ENCODE results near the gene NT5DC1. TPM values are rescaled to one million over a fixed set of nuclear protein-coding genes. Genes with fewer than 3 reads are reported as not detected.

The NT5DC1 gene
- total and polyA plus RNA-seq, 10 of the 15 experiments (the other 5 are each of a cell fraction or from before 2014, with no cell fraction given), result 40.8 to 140 (median 66.8) TPM

GRCh38 chr6:116062496-116062895 is 38.2 kb upstream of the NT5DC1 start:
- Histone ChIP-seq H2AFZ (ENCODE audit: control insufficient read depth, low read depth, low read length) (no peak overlapping the region), H3K9me3 (replicated peaks; ENCODE audit: control insufficient read depth, insufficient read depth, low read length) (no peaks in the 10 kb centered on the region; the same call in 2 of the 3 replicates), H3K9ac (ENCODE audit: control insufficient read depth, insufficient read depth, low read length) (no peak overlapping the region), H3K4me1 (ENCODE audit: control insufficient read depth, insufficient read depth, low read length) (peaks cover 11% of the 10 kb centered on the region), H3K27me3 (replicated peaks in 1 of 2; ENCODE audit: control insufficient read depth in 2 of 2, insufficient read depth in 2 of 2, low read length in 1 of 2) (no peaks in the 10 kb centered on the region), H3K4me3 (no peak overlapping the region), H3K36me3 (ENCODE audit: control insufficient read depth in 2 of 2, insufficient read depth in 2 of 2, low read length in 1 of 2) (no peaks in the 10 kb centered on the region; a peak in 1 of 4 replicates), H3K4me2 (ENCODE audit: control insufficient read depth, insufficient read depth) (no peak overlapping the region), H3K79me2 (ENCODE audit: control insufficient read depth, insufficient read depth, low read length) (no peaks in the 10 kb centered on the region), H4K20me1 (ENCODE audit: control insufficient read depth, insufficient read depth) (no peaks in the 10 kb centered on the region), H3K27ac (ENCODE audit: control insufficient read depth, insufficient read depth) (no peak overlapping the region)
- in situ Hi-C loops (cut with MboI) (no loop called here), intact Hi-C loops (cut with micrococcal nuclease; ENCODE audit: unreplicated experiment) (loop anchor here (2.0 kb wide), 1 partner anchor 52 kb away; no protein-coding TSS in a partner anchor)
- POLR2A ChIA-PET, result interaction anchor here (0.6 to 1.2 kb wide), 2 partner anchors 11 to 46 kb away, joined by 3 to 4 read pairs; no protein-coding TSS in a partner anchor
- BruUV-seq (replicated peaks), result no TSS peak
- RAD21 ChIA-PET (ENCODE audit: unreplicated experiment), result interaction anchor here (0.6 to 4.8 kb wide), 8 partner anchors 15 to 51 kb away, joined by 3 to 50 read pairs (median 4); no protein-coding TSS in a partner anchor
- WGBS (ENCODE audit: insufficient coverage, insufficient replicate concordance, low lambda C conversion rate, missing lambda C conversion rate), result 50% methylated on average over 4 of the region's 4 CpGs
- FAIRE-seq (no peak), DNase-seq (ENCODE audit: low read depth, low spot score) (no peak), ATAC-seq (no peak)
- TF ChIP-seq GATAD2B (conservative IDR thresholded peaks at IDR 0.05; ENCODE audit: low read depth), result no peak
- TF ChIP-seq STAT3 (IDR thresholded peaks at IDR 0.05; ENCODE audit: low read depth, low read length), result no peak
- no peak for TF ChIP-seq KLF5 (IDR thresholded peaks at IDR 0.05; ENCODE audit: partially characterized antibody)
- no peak for TF ChIP-seq E2F8 (IDR thresholded peaks at IDR 0.05; ENCODE audit: low read depth, partially characterized antibody)
- no peak for TF ChIP-seq USF2 (IDR thresholded peaks at IDR 0.05; ENCODE audit: borderline replicate concordance, low read depth, low read length)
- TF ChIP-seq PKNOX1 (IDR thresholded peaks at IDR 0.05), result no peak
- TF ChIP-seq JUNB (IDR thresholded peaks at IDR 0.05), result no peak
- TF ChIP-seq SIN3A (IDR thresholded peaks at IDR 0.05; ENCODE audit: low read depth, low read length), result no peak
- no peak for TF ChIP-seq NFXL1 (IDR thresholded peaks at IDR 0.05; ENCODE audit: borderline replicate concordance)
- no peak for TF ChIP-seq BMI1 (IDR thresholded peaks at IDR 0.05; ENCODE audit: borderline replicate concordance)
- no peak for TF ChIP-seq CTCF (IDR thresholded peaks at IDR 0.05 in 2 of 3, conservative IDR thresholded peaks at IDR 0.05 in 1 of 3; ENCODE audit: control insufficient read depth in 2 of 3, extremely low read depth in 1 of 3, insufficient read depth in 1 of 3, low read depth in 3 of 3, low read length in 3 of 3)
- no peak for TF ChIP-seq RB1 (IDR thresholded peaks at IDR 0.05; ENCODE audit: borderline replicate concordance)
- no peak for TF ChIP-seq SPI1 (IDR thresholded peaks at IDR 0.05; ENCODE audit: borderline replicate concordance, insufficient read depth, low read depth, low read length)
- TF ChIP-seq BHLHE40 (IDR thresholded peaks at IDR 0.05; ENCODE audit: borderline replicate concordance in 1 of 2, low read depth in 2 of 2, low read length in 1 of 2), result no peak
- CTCF ChIA-PET, result interaction anchor here (0.9 to 3.3 kb wide), 9 partner anchors 10 to 54 kb away, joined by 3 to 26 read pairs (median 6); no protein-coding TSS in a partner anchor
- SMC1A ChIA-PET (ENCODE audit: uncharacterized antibody, unreplicated experiment), result interaction anchor here (0.6 to 5.3 kb wide), 12 partner anchors 9 to 90 kb away, joined by 3 to 54 read pairs (median 4); no protein-coding TSS in a partner anchor

Measured in GM12878 (cell line).